GM23338 (cell line): Measurements from ENCODE around the gene STK32C. TPM values are rescaled to one million over a fixed set of nuclear protein-coding genes. Genes with fewer than 3 reads are reported as not detected.

ENCODE experiments used
- CREB1 ChIP-seq: fragments of 250-450 bp; sonication (Bioruptor Pico); IDR thresholded peaks from 2 replicates; pipeline ENCODE4 v1.5.0; 2020; ENCODE audit warnings: low read depth, mild to moderate bottlenecking, moderate library complexity
- EZH2 ChIP-seq: fragments of 200-600 bp; sonication (generic); IDR thresholded peaks from one replicate; pipeline ENCODE4 v1.8.0; 2017; ENCODE audit warnings: antibody characterized with exemption, mild to moderate bottlenecking, low read depth; ENCODE audit not compliant: unreplicated experiment
- JUNB ChIP-seq: IDR thresholded peaks from one replicate; pipeline ENCODE4 v1.6.1; 2016; ENCODE audit warnings: antibody characterized with exemption; ENCODE audit not compliant: unreplicated experiment
- POLR2AphosphoS5 ChIP-seq: IDR thresholded peaks from 2 replicates; pipeline ENCODE4 v1.6.1; 2016; ENCODE audit warnings: antibody characterized with exemption, low read depth
- ZNF114 ChIP-seq: fragments of 250-450 bp; sonication (Bioruptor Pico); IDR thresholded peaks from 2 replicates; pipeline ENCODE4 v1.5.0; 2020; ENCODE audit warnings: mild to moderate bottlenecking, moderate library complexity
- polyA plus RNA-seq: library from polyadenylated mRNA; unstranded; fragments of >200 nt; fragmentation: Nextera tagmentation; extraction: Ambion mirVana; gene quantifications from 2 replicates; pipeline ENCODE4 v1.2.1, GENCODE V29; 2016
- total RNA-seq: library from RNA; depleted of rRNA; stranded (reverse); fragments of >200 nt; shearing (Covaris generic); gene quantifications from 2 replicates; pipeline ENCODE4 v1.2.3, GENCODE V29; 2014
- TF ChIP-seq, protein P1 (sequence below): fragments of 250-450 bp; sonication (Bioruptor Pico); IDR thresholded peaks from 2 replicates; pipeline ENCODE4 v1.5.0; 2020; ENCODE audit warnings: mild to moderate bottlenecking, moderate library complexity
- TF ChIP-seq, protein P2 (sequence below): IDR thresholded peaks from 2 replicates; pipeline ENCODE4 v1.6.1; 2016; ENCODE audit warnings: antibody characterized with exemption
- TF ChIP-seq, protein P3 (sequence below), 2 experiments: fragments of 200-600 bp in 1 of 2; sonication (generic) in 1 of 2; conservative IDR thresholded peaks; 2 replicates each; pipeline versions ENCODE4 v1.5.1 to v1.6.1; 2016 to 2017; ENCODE audit warnings: antibody characterized with exemption in 2 of 2, low read depth in 2 of 2, mild to moderate bottlenecking in 2 of 2, moderate library complexity in 1 of 2

The STK32C gene
- total and polyA plus RNA-seq, 2 experiments from 2014 or later: 10.2 to 20.5 TPM

DNA sequence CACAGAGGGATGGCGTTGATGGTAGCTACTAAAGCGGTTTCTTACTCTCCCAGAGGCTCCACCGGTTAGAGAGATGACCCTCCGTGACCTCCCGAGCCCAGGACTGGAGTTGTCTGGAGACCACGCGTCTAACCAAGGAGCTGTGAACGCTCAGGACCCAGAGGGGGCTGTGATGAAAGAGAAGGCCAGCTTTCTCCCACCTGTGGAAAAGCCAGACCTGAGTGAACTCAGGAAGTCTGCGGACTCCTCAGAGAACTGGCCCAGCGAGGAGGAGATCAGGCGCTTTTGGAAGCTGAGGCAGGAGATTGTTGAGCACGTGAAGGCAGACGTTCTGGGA, 40.1 kb upstream of the STK32C start (continued):
- TF ChIP-seq, protein P1, sequence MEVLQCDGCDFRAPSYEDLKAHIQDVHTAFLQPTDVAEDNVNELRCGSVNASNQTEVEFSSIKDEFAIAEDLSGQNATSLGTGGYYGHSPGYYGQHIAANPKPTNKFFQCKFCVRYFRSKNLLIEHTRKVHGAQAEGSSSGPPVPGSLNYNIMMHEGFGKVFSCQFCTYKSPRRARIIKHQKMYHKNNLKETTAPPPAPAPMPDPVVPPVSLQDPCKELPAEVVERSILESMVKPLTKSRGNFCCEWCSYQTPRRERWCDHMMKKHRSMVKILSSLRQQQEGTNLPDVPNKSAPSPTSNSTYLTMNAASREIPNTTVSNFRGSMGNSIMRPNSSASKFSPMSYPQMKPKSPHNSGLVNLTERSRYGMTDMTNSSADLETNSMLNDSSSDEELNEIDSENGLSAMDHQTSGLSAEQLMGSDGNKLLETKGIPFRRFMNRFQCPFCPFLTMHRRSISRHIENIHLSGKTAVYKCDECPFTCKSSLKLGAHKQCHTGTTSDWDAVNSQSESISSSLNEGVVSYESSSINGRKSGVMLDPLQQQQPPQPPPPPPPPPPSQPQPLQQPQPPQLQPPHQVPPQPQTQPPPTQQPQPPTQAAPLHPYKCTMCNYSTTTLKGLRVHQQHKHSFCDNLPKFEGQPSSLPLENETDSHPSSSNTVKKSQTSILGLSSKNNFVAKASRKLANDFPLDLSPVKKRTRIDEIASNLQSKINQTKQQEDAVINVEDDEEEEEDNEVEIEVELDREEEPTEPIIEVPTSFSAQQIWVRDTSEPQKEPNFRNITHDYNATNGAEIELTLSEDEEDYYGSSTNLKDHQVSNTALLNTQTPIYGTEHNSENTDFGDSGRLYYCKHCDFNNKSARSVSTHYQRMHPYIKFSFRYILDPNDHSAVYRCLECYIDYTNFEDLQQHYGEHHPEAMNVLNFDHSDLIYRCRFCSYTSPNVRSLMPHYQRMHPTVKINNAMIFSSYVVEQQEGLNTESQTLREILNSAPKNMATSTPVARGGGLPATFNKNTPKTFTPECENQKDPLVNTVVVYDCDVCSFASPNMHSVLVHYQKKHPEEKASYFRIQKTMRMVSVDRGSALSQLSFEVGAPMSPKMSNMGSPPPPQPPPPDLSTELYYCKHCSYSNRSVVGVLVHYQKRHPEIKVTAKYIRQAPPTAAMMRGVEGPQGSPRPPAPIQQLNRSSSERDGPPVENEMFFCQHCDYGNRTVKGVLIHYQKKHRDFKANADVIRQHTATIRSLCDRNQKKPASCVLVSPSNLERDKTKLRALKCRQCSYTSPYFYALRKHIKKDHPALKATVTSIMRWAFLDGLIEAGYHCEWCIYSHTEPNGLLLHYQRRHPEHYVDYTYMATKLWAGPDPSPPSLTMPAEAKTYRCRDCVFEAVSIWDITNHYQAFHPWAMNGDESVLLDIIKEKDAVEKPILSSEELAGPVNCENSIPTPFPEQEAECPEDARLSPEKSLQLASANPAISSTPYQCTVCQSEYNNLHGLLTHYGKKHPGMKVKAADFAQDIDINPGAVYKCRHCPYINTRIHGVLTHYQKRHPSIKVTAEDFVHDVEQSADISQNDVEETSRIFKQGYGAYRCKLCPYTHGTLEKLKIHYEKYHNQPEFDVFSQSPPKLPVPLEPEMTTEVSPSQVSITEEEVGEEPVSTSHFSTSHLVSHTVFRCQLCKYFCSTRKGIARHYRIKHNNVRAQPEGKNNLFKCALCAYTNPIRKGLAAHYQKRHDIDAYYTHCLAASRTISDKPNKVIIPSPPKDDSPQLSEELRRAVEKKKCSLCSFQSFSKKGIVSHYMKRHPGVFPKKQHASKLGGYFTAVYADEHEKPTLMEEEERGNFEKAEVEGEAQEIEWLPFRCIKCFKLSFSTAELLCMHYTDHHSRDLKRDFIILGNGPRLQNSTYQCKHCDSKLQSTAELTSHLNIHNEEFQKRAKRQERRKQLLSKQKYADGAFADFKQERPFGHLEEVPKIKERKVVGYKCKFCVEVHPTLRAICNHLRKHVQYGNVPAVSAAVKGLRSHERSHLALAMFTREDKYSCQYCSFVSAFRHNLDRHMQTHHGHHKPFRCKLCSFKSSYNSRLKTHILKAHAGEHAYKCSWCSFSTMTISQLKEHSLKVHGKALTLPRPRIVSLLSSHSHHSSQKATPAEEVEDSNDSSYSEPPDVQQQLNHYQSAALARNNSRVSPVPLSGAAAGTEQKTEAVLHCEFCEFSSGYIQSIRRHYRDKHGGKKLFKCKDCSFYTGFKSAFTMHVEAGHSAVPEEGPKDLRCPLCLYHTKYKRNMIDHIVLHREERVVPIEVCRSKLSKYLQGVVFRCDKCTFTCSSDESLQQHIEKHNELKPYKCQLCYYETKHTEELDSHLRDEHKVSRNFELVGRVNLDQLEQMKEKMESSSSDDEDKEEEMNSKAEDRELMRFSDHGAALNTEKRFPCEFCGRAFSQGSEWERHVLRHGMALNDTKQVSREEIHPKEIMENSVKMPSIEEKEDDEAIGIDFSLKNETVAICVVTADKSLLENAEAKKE: no peak
- TF ChIP-seq, protein P2, sequence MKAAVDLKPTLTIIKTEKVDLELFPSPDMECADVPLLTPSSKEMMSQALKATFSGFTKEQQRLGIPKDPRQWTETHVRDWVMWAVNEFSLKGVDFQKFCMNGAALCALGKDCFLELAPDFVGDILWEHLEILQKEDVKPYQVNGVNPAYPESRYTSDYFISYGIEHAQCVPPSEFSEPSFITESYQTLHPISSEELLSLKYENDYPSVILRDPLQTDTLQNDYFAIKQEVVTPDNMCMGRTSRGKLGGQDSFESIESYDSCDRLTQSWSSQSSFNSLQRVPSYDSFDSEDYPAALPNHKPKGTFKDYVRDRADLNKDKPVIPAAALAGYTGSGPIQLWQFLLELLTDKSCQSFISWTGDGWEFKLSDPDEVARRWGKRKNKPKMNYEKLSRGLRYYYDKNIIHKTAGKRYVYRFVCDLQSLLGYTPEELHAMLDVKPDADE: no peak
- TF ChIP-seq JUNB (no peak), EZH2 (no peak), POLR2AphosphoS5 (no peak), CREB1 (no peak), ZNF114 (no peak)
- TF ChIP-seq, protein P3, sequence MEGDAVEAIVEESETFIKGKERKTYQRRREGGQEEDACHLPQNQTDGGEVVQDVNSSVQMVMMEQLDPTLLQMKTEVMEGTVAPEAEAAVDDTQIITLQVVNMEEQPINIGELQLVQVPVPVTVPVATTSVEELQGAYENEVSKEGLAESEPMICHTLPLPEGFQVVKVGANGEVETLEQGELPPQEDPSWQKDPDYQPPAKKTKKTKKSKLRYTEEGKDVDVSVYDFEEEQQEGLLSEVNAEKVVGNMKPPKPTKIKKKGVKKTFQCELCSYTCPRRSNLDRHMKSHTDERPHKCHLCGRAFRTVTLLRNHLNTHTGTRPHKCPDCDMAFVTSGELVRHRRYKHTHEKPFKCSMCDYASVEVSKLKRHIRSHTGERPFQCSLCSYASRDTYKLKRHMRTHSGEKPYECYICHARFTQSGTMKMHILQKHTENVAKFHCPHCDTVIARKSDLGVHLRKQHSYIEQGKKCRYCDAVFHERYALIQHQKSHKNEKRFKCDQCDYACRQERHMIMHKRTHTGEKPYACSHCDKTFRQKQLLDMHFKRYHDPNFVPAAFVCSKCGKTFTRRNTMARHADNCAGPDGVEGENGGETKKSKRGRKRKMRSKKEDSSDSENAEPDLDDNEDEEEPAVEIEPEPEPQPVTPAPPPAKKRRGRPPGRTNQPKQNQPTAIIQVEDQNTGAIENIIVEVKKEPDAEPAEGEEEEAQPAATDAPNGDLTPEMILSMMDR (conservative IDR thresholded peaks at IDR 0.05; ENCODE audit: low read depth in 2 of 2): no peak
